Esophagus squamous epithelium (tissue), 4 donors: ENCODE measurements around the gene ZNF469.

ENCODE experiments used
- POLR2A ChIP-seq, 4 donors: fragments of 450-650 bp; IDR thresholded peaks; one replicate each; pipeline ENCODE4 v1.6.1; 2017; ENCODE audit warnings: antibody characterized with exemption in 4 of 4, mild to moderate bottlenecking in 4 of 4, moderate library complexity in 3 of 4
- TF ChIP-seq, protein P1 (sequence below), 6 experiments: fragments of 450-650 bp in 4 of 6; fragments of 200-600 bp in 2 of 6; sonication (generic) in 2 of 6; IDR thresholded peaks; one replicate each; pipeline ENCODE4 v1.5.1; 2016 to 2019; ENCODE audit warnings: antibody characterized with exemption in 6 of 6, mild to moderate bottlenecking in 4 of 6, moderate library complexity in 4 of 6

DNA sequence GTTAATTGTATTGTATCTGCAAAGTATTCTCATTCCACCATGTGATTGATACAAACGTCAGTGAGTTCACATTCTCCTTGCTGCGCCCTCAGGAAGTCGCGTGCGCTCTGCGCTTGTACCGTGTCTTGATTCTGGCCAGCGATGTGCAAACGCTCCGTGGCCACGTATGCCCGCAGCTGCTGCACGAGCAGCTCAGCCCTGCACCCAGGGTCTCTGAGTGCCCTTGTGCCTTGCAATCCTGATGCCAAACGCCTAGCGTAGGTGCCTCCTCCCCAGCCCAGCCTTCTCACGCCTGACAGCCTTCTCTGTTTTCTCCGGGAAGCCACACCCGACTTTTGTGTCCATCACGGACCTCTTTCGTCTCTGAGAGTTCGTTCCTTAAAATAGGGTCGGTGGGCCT lies 9.4 kb downstream of the ZNF469 start:
- TF ChIP-seq, protein P1, sequence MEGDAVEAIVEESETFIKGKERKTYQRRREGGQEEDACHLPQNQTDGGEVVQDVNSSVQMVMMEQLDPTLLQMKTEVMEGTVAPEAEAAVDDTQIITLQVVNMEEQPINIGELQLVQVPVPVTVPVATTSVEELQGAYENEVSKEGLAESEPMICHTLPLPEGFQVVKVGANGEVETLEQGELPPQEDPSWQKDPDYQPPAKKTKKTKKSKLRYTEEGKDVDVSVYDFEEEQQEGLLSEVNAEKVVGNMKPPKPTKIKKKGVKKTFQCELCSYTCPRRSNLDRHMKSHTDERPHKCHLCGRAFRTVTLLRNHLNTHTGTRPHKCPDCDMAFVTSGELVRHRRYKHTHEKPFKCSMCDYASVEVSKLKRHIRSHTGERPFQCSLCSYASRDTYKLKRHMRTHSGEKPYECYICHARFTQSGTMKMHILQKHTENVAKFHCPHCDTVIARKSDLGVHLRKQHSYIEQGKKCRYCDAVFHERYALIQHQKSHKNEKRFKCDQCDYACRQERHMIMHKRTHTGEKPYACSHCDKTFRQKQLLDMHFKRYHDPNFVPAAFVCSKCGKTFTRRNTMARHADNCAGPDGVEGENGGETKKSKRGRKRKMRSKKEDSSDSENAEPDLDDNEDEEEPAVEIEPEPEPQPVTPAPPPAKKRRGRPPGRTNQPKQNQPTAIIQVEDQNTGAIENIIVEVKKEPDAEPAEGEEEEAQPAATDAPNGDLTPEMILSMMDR (IDR thresholded peaks at IDR 0.05), result no peak
- TF ChIP-seq POLR2A (IDR thresholded peaks at IDR 0.05), result no peak
